Activated T-cell treated with anti-CD3 and anti-CD28 coated beads, Interleukin-2, amount 50 U/mL, for 24 hours (primary cell): Measurements from ENCODE around the gene OBSCN.
"Not testable (repeated sequence)": the region's sequence is repeated elsewhere in the genome, so short reads cannot be mapped to it uniquely, and the experiment has no call there.

Experiments
- DNase-seq: peaks from one replicate; pipeline ENCODE4 v3.0.0-alpha.2; 2020
- H3K27ac Mint-ChIP-seq: 2 replicates; pipeline ENCODE4 v1.8.0; 2020; ENCODE audit warnings: mild to moderate bottlenecking, mixed read lengths
- H3K27me3 Mint-ChIP-seq: 2 replicates; pipeline ENCODE4 v1.8.0; 2020; ENCODE audit warnings: mixed read lengths
- H3K36me3 Mint-ChIP-seq: 2 replicates; pipeline ENCODE4 v1.8.0; 2020; ENCODE audit warnings: low read depth, mixed read lengths
- H3K4me1 Mint-ChIP-seq: 2 replicates; pipeline ENCODE4 v1.8.0; 2020; ENCODE audit warnings: low read depth, mixed read lengths
- H3K4me3 Mint-ChIP-seq: 2 replicates; pipeline ENCODE4 v1.8.0; 2020; ENCODE audit warnings: mild to moderate bottlenecking, moderate library complexity, mixed read lengths
- H3K9me3 Mint-ChIP-seq: 2 replicates; pipeline ENCODE4 v1.8.0; 2020; ENCODE audit warnings: mixed read lengths

Gene OBSCN

GRCh38 chr1:228236744-228237143 is 28.9 kb downstream of the OBSCN start:
- Mint-ChIP-seq H3K36me3 (peaks cover 92% of the 10 kb centered on the region), H3K27ac (no peak overlapping the region)

GRCh38 chr1:228238007-228238406 is 30.2 kb downstream of the OBSCN start:
- Mint-ChIP-seq H3K9me3 (peaks cover 47% of the 10 kb centered on the region), H3K4me1 (peaks cover 4% of the 10 kb centered on the region), H3K27ac (no peak overlapping the region), H3K27me3 (no peaks in the 10 kb centered on the region), H3K36me3 (peaks cover 92% of the 10 kb centered on the region), H3K4me3 (no peak overlapping the region)
- no peak for DNase-seq

More at GRCh38 chr1:228236744-228237143, 28.9 kb downstream of the OBSCN start:
- no peak overlapping the region for H3K4me3 Mint-ChIP-seq
- peaks cover 37% of the 10 kb centered on the region for H3K9me3 Mint-ChIP-seq
- H3K4me1 Mint-ChIP-seq = peaks cover 4% of the 10 kb centered on the region
- no peaks in the 10 kb centered on the region for H3K27me3 Mint-ChIP-seq
- DNase-seq = no peak

DNA sequence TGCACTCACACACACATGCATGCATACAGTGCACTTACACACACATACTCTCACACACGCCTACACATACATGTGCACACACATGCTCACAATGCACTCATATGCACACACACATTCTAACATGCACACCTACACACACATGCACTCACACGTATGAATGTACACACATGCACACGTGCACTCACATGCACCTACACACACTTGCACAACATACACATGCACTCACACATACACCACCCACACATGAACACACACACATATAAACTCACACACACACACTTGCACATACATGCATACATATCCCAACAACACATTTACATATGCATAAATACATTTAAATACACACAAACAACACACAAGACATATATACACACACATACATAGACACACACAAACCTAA is 30.6 kb downstream of the OBSCN start:
- H3K36me3 Mint-ChIP-seq = peaks cover 92% of the 10 kb centered on the region
- no peaks in the 10 kb centered on the region for H3K27me3 Mint-ChIP-seq
- H3K4me1 Mint-ChIP-seq = peaks cover 4% of the 10 kb centered on the region
- H3K27ac Mint-ChIP-seq = no peak overlapping the region
- no peak overlapping the region for H3K4me3 Mint-ChIP-seq
- DNase-seq = no peak
- H3K9me3 Mint-ChIP-seq = peaks cover 48% of the 10 kb centered on the region

DNA sequence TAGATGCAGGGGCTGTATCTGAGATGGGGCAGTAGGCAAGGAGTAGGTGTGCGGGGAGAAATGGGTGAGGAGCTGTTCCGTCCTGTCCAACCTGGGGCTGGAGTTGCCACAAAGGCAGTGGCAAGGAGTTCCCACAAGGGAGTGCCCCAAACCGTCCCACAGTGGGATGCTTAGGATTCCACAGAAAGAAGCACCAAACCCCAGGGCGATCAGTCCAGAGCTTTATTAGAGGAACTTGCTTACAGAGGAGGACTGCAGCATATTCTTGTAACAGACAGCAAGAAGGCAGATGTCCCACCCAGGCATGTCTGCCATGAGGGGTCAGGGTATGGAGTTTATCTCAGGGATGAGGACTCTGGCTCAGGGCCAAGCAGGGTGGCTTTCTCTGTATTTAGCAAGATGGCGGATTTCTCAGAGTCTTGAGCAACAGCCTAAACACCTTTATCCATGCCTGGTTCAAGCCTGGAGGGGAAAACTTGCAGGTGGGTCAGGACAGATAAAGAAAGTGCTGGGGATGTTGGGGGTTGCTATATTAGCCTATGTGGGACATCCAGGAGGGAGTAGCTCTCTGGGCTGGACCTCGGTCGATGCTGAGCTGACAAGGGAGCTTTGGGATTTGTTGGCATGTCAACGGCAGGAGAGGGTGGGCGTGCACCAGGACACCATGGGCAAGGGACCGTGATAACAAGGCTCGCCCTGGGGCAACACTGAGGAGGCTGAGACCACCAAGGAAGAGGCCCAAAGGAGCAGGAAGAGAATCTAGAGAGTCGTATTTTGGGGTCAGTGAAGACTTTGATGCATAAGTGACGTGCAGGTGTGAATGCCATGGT is 32.8 kb downstream of the OBSCN start:
- Mint-ChIP-seq H3K36me3 (peaks cover 92% of the 10 kb centered on the region), H3K4me3 (no peak overlapping the region), H3K4me1 (peaks cover 7% of the 10 kb centered on the region), H3K27ac (no peak overlapping the region), H3K27me3 (no peaks in the 10 kb centered on the region), H3K9me3 (peaks cover 58% of the 10 kb centered on the region)
- no peak for DNase-seq

DNA sequence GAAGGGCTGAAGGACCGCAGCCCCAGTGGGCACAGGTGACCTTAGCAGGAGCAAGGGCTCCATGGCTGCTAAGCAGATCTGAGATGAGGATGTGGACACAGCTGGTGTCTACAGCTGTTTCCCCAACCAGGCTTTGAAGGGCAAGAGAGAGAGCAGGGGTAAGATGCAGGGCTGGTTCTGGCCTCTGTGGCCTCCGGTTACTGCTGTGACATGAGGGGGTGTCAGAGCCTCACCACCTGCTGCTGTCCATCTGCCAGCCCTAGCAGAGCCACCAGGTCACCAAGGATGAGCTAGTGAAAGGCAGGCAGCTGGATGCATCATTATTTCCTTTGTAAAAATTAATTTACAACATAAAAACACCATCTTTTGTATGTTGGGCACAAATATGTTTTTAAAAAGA is 33.4 kb downstream of the OBSCN start:
- Mint-ChIP-seq H3K9me3 (peaks cover 58% of the 10 kb centered on the region), H3K36me3 (peaks cover 93% of the 10 kb centered on the region), H3K4me3 (no peak overlapping the region), H3K27me3 (no peaks in the 10 kb centered on the region), H3K27ac (no peak overlapping the region), H3K4me1 (peaks cover 10% of the 10 kb centered on the region)
- no peak for DNase-seq

GRCh38 chr1:228242409-228242808 is 34.6 kb downstream of the OBSCN start:
- no peak for DNase-seq
- Mint-ChIP-seq H3K4me3 (no peak overlapping the region), H3K9me3 (peaks cover 55% of the 10 kb centered on the region), H3K4me1 (peaks cover 9% of the 10 kb centered on the region), H3K27ac (no peak overlapping the region), H3K27me3 (no peaks in the 10 kb centered on the region), H3K36me3 (peaks cover 97% of the 10 kb centered on the region)

DNA sequence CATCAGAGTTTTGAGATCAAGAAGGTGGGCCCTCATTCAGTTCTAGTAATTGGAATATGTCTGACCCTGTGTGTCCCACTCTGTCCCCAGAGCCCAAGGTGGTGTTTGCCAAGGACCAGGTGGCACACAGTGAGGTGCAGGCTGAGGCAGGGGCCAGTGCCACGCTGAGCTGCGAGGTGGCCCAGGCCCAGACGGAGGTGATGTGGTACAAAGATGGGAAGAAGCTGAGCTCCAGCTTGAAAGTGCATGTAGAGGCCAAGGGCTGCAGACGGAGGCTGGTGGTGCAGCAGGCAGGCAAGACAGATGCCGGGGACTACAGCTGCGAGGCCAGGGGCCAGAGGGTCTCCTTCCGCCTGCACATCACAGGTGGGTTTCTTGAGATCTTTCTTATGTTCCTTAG is 35.2 kb downstream of the OBSCN start:
- Mint-ChIP-seq H3K9me3 (peaks cover 55% of the 10 kb centered on the region), H3K4me1 (peaks cover 9% of the 10 kb centered on the region), H3K27ac (no peak overlapping the region), H3K36me3 (peaks cover 99% of the 10 kb centered on the region), H3K4me3 (no peak overlapping the region), H3K27me3 (no peaks in the 10 kb centered on the region)
- DNase-seq = no peak

- H3K9me3 Mint-ChIP-seq = peaks cover 55% of the 10 kb centered on the region
- H3K27me3 Mint-ChIP-seq, DNase-seq, H3K4me1 Mint-ChIP-seq, H3K4me3 Mint-ChIP-seq, H3K27ac Mint-ChIP-seq: not testable (repeated sequence)
- H3K36me3 Mint-ChIP-seq = peaks cover 93% of the 10 kb centered on the region
Observed at GRCh38 chr1:228243989-228244388, 36.1 kb downstream of the OBSCN start.

GRCh38 chr1:228245111-228245510 is 37.3 kb downstream of the OBSCN start:
- H3K9me3 Mint-ChIP-seq = peaks cover 52% of the 10 kb centered on the region
- H3K36me3 Mint-ChIP-seq = peaks cover 93% of the 10 kb centered on the region
- H3K27ac Mint-ChIP-seq = no peak overlapping the region
- H3K4me3 Mint-ChIP-seq = no peak overlapping the region
- DNase-seq = no peak
- H3K4me1 Mint-ChIP-seq = peaks cover 9% of the 10 kb centered on the region
- no peaks in the 10 kb centered on the region for H3K27me3 Mint-ChIP-seq

- Mint-ChIP-seq H3K27me3 (no peaks in the 10 kb centered on the region), H3K4me3 (no peak overlapping the region), H3K4me1 (peaks cover 9% of the 10 kb centered on the region), H3K36me3 (peaks cover 93% of the 10 kb centered on the region), H3K27ac (no peak overlapping the region), H3K9me3 (peaks cover 44% of the 10 kb centered on the region)
- DNase-seq = no peak
Observed at GRCh38 chr1:228246216-228246900, 38.5 kb downstream of the OBSCN start.

GRCh38 chr1:228249513-228250305 is 41.9 kb downstream of the OBSCN start:
- Mint-ChIP-seq H3K9me3 (peaks cover 16% of the 10 kb centered on the region), H3K27me3 (no peaks in the 10 kb centered on the region), H3K27ac (no peak overlapping the region), H3K36me3 (peaks cover 91% of the 10 kb centered on the region), H3K4me3 (no peak overlapping the region), H3K4me1 (peaks cover 9% of the 10 kb centered on the region)
- DNase-seq = no peak

GRCh38 chr1:228252476-228252875 is 44.6 kb downstream of the OBSCN start:
- not testable (repeated sequence) for H3K4me3 Mint-ChIP-seq, H3K27ac Mint-ChIP-seq, DNase-seq, H3K4me1 Mint-ChIP-seq, H3K9me3 Mint-ChIP-seq, H3K27me3 Mint-ChIP-seq
- H3K36me3 Mint-ChIP-seq = peaks cover 85% of the 10 kb centered on the region

DNA sequence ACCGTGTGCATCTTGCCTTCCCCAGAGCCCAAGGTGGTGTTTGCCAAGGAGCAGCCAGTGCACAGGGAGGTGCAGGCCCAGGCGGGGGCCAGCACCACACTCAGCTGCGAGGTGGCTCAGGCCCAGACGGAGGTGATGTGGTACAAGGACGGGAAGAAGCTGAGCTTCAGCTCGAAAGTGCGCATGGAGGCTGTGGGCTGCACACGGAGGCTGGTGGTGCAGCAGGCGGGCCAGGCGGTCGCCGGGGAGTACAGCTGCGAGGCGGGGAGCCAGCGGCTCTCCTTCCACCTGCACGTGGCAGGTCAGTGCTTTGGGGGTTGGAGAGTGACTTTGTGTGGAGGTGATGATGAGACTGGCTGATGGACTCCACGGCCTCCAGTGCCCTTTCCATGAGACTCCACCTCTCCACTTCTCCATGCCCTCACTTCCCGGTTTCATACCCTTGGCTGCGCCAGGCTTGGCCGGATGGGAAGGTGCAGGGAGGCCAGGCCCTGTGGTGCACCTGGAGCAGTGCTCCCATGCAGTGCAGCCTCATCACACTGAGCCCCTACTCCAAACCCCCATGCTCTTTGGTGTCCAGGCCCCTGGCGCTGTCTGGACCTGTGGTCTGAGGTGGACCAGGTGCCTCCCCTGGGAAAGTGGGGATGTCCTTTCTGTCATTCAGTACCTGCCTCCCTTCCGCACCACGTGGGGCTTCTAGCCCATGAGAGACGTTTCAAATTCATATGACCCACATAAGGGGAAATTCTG is 49.0 kb downstream of the OBSCN start:
- no peak overlapping the region for H3K27ac Mint-ChIP-seq
- no peaks in the 10 kb centered on the region for H3K4me1 Mint-ChIP-seq
- no peak for DNase-seq
- H3K4me3 Mint-ChIP-seq = no peak overlapping the region
- no peaks in the 10 kb centered on the region for H3K27me3 Mint-ChIP-seq
- peaks cover 7% of the 10 kb centered on the region for H3K9me3 Mint-ChIP-seq
- H3K36me3 Mint-ChIP-seq = peaks cover 88% of the 10 kb centered on the region

DNA sequence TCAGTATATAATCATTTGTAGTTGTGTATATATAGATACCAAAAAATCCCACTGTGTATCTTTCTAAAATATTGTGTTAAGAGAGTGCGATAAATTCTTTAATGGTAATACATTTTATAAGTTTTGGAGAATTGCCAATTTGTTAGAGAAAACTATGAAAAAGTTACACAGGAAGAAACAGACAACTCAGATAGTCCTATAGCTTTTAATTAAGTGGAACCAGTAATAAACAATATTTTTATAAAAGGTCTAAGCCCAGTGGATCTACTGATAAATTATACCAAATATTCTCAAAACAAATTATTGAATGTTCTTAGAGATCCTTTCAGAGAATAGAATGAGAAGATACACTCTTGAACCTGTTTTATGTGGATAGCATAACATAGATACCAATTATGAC is 50.6 kb downstream of the OBSCN start:
- Mint-ChIP-seq H3K4me1 (no peaks in the 10 kb centered on the region), H3K27ac (no peak overlapping the region), H3K27me3 (no peaks in the 10 kb centered on the region), H3K36me3 (peaks cover 79% of the 10 kb centered on the region), H3K9me3 (peaks cover 7% of the 10 kb centered on the region), H3K4me3 (no peak overlapping the region)
- no peak for DNase-seq
